ENCODE measurements around the gene TAAR9.

DNA sequence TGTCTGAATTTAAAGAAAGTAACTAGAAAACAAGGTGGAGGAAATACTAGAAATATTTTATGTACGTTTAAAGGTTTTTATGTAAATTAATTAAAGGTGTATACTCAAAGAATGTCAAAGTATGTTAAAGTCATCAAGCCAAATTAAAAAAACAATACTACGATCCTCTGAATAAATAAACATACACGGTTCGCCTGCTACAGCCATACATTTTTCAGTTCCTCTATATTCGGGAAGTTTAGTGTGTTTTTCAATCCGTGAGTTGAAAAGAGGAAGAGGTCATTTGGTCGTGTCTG lies 25.8 kb upstream of the TAAR9 start:
- TF ChIP-seq, protein P1, sequence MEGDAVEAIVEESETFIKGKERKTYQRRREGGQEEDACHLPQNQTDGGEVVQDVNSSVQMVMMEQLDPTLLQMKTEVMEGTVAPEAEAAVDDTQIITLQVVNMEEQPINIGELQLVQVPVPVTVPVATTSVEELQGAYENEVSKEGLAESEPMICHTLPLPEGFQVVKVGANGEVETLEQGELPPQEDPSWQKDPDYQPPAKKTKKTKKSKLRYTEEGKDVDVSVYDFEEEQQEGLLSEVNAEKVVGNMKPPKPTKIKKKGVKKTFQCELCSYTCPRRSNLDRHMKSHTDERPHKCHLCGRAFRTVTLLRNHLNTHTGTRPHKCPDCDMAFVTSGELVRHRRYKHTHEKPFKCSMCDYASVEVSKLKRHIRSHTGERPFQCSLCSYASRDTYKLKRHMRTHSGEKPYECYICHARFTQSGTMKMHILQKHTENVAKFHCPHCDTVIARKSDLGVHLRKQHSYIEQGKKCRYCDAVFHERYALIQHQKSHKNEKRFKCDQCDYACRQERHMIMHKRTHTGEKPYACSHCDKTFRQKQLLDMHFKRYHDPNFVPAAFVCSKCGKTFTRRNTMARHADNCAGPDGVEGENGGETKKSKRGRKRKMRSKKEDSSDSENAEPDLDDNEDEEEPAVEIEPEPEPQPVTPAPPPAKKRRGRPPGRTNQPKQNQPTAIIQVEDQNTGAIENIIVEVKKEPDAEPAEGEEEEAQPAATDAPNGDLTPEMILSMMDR (IDR thresholded peaks at IDR 0.05): no peak
- TF ChIP-seq EZH2 (IDR thresholded peaks at IDR 0.05; ENCODE audit: borderline replicate concordance, insufficient read depth, low read depth, low read length, poor library complexity, severe bottlenecking): no peak
